Gastrocnemius medialis (tissue), 4 donors: ENCODE measurements around the gene PRDM10.

Experiments used
- CTCF ChIP-seq, 5 experiments: fragments of 450-650 bp in 3 of 5; fragments of 200-600 bp in 2 of 5; sonication (generic) in 2 of 5; IDR thresholded peaks in 4 of 5; conservative IDR thresholded peaks in 1 of 5; 1 replicate in 4 of 5; 2 replicates in 1 of 5; pipeline ENCODE4 v1.5.1; 2016 to 2019; ENCODE audit warnings: antibody characterized with exemption in 5 of 5, mild to moderate bottlenecking in 3 of 5, moderate library complexity in 3 of 5
- POLR2A ChIP-seq, 2 donors: fragments of 450-650 bp; IDR thresholded peaks; one replicate each; pipeline ENCODE4 v1.6.1; 2017; ENCODE audit warnings: antibody characterized with exemption in 2 of 2, mild to moderate bottlenecking in 2 of 2, moderate library complexity in 2 of 2

- peak in 2 of 5 experiments; percentile 10 to 38 for TF ChIP-seq CTCF (IDR thresholded peaks at IDR 0.05 in 4 of 5, conservative IDR thresholded peaks at IDR 0.05 in 1 of 5)
- peak; percentile 93 to 94 for TF ChIP-seq POLR2A (IDR thresholded peaks at IDR 0.05)
These were observed 446 bp upstream of the PRDM10 start for GRCh38 chr11:130002846-130003716.
